ENCODE data around the gene ATP5F1D. TPM values are rescaled to one million over a fixed set of nuclear protein-coding genes. Genes with fewer than 3 reads are reported as not detected.

The ATP5F1D gene
- total and polyA plus RNA-seq, 2 of the 13 experiments (the other 11 are each of a cell fraction or from before 2014, with no cell fraction given): 39.4 to 78.7 TPM

DNA sequence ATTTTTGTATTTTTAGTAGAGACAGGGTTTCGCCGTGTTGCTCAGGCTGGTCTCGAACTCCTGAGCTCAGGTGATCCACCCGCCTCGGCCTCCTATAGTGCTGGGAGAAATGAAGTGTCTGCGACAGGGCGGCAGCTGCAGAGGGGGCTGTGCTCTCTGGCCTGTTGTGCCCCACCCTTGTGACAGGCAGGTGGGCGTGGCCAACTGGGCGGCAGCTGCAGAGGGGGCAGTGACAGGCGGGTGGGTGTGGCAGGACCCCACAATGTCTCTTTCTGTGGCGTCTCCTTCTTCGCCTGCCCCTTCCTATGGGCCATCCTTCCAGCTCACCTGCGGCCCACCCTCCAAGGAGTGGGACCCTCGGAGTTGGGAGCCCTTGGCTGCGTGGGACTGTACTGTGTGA, 24.2 kb upstream of the ATP5F1D start (continued):
- TF ChIP-seq FOXM1 (CRISPR knock-in tag; IDR thresholded peaks at IDR 0.05) (no peak), HDAC1 (CRISPR knock-in tag; IDR thresholded peaks at IDR 0.05) (no peak), NR2F1 (CRISPR knock-in tag; IDR thresholded peaks at IDR 0.05) (no peak)

GRCh38 chr19:1218751-1219567, 22.6 kb upstream of the ATP5F1D start:
- peaks cover 21 to 34% of the 10 kb centered on the region in 2 experiments; a peak in 4 of 5 replicates for H3K36me3 ChIP-seq (replicated peaks in 1 of 2; ENCODE audit: control insufficient read depth in 1 of 2, insufficient read depth in 2 of 2, low read length in 2 of 2)
- H3K4me2 ChIP-seq (ENCODE audit: low read depth, low read length): no peak overlapping the region
- H3K4me1 ChIP-seq (ENCODE audit: insufficient read depth, low read length): peaks cover 28% of the 10 kb centered on the region
- H3K4me3 ChIP-seq (replicated peaks in 1 of 3; ENCODE audit: insufficient read depth in 1 of 3, low read depth in 2 of 3, low read length in 3 of 3): no peak overlapping the region
- peaks cover 44% of the 10 kb centered on the region for H3K79me2 ChIP-seq (ENCODE audit: insufficient read depth, low read length)
- ATAC-seq (no peak), FAIRE-seq (no peak), DNase-seq (ENCODE audit: low spot score) (no peak)
- no peak overlapping the region for H3K27ac ChIP-seq (ENCODE audit: extremely low read length, insufficient read depth, low read length)
- POLR2A ChIA-PET: no interaction called here
- H4K20me1 ChIP-seq (ENCODE audit: insufficient read depth, low read length): peaks cover 30% of the 10 kb centered on the region
- H3K27me3 ChIP-seq (ENCODE audit: control insufficient read depth in 1 of 2, insufficient read depth in 2 of 2, low read length in 2 of 2): no peaks in the 10 kb centered on the region
- H3K9ac ChIP-seq (ENCODE audit: insufficient read depth, low read depth, low read length): no peak overlapping the region
- intact Hi-C loops (cut with micrococcal nuclease; ENCODE audit: unreplicated experiment): no loop called here
- TF ChIP-seq AGO2 (optimal IDR thresholded peaks at IDR 0.05; ENCODE audit: low read depth, low read length) (peak; percentile 66), ZNF720 (CRISPR knock-in tag; IDR thresholded peaks at IDR 0.05) (no peak), CTCF (CRISPR knock-in tag; IDR thresholded peaks at IDR 0.05) (no peak), PHF20 (CRISPR knock-in tag; IDR thresholded peaks at IDR 0.05) (no peak), ZNF230 (CRISPR knock-in tag; IDR thresholded peaks at IDR 0.05) (no peak), ZNF891 (CRISPR knock-in tag; IDR thresholded peaks at IDR 0.05) (no peak), ZBTB7B (CRISPR knock-in tag; IDR thresholded peaks at IDR 0.05) (no peak)
- TF ChIP-seq, protein P1, sequence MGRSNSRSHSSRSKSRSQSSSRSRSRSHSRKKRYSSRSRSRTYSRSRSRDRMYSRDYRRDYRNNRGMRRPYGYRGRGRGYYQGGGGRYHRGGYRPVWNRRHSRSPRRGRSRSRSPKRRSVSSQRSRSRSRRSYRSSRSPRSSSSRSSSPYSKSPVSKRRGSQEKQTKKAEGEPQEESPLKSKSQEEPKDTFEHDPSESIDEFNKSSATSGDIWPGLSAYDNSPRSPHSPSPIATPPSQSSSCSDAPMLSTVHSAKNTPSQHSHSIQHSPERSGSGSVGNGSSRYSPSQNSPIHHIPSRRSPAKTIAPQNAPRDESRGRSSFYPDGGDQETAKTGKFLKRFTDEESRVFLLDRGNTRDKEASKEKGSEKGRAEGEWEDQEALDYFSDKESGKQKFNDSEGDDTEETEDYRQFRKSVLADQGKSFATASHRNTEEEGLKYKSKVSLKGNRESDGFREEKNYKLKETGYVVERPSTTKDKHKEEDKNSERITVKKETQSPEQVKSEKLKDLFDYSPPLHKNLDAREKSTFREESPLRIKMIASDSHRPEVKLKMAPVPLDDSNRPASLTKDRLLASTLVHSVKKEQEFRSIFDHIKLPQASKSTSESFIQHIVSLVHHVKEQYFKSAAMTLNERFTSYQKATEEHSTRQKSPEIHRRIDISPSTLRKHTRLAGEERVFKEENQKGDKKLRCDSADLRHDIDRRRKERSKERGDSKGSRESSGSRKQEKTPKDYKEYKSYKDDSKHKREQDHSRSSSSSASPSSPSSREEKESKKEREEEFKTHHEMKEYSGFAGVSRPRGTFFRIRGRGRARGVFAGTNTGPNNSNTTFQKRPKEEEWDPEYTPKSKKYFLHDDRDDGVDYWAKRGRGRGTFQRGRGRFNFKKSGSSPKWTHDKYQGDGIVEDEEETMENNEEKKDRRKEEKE (IDR thresholded peaks at IDR 0.05): no peak
- in situ Hi-C loops (cut with HindIII; ENCODE audit: extremely low pct_ligation_motif_present, low pct_unique_long_range_greater_than_20kb): no loop called here
- no TSS peak for BruUV-seq (replicated peaks)
- H3K9me3 ChIP-seq (ENCODE audit: low read length): no peaks in the 10 kb centered on the region
- 89% methylated on average over 21 of the region's 37 CpGs for WGBS (ENCODE audit: low lambda C conversion rate)
- CTCF ChIA-PET (ENCODE audit: low intra/inter-chr PET ratio, low total read pairs): interaction anchor here (1.2 kb wide), 1 partner anchor 21 kb away, joined by 3 read pairs; no protein-coding TSS in a partner anchor
- H2AFZ ChIP-seq (ENCODE audit: low read length): no peak overlapping the region

Measured in HepG2 (cell line).